Natural killer cell (primary cell): Measurements from ENCODE around the gene APOA1. TPM values are rescaled to one million over a fixed set of nuclear protein-coding genes. Genes with fewer than 3 reads are reported as not detected.

Source experiments
- ATAC-seq, 3 donors: fragments of 150-1000 bp in 2 of 3; fragments of 200-7000 bp in 1 of 3; cut with Tn5 transposase; 1 replicate in 1 of 3; 2 replicates in 2 of 3; pipeline ENCODE4 v1.10.0; 2021; ENCODE audit warnings: mild to moderate bottlenecking in 2 of 3, moderate library complexity in 2 of 3
- DNase-seq, 2 donors: peaks; one replicate each; pipeline versions ENCODE4 v3.0.0 to v3.0.0-alpha.2; 2013 to 2021; ENCODE audit warnings: mixed read lengths in 1 of 2
- H3K27ac ChIP-seq: one replicate; pipeline ENCODE4 v1.5.1; 2013; ENCODE audit warnings: mild to moderate bottlenecking, low read length
- H3K27me3 ChIP-seq: one replicate; pipeline ENCODE4 v1.6.1; 2013; ENCODE audit warnings: low read length; ENCODE audit not compliant: control insufficient read depth, insufficient read depth
- H3K36me3 ChIP-seq: one replicate; pipeline ENCODE4 v1.6.1; 2013; ENCODE audit warnings: low read length; ENCODE audit not compliant: control insufficient read depth, insufficient read depth
- H3K4me1 ChIP-seq: one replicate; pipeline ENCODE4 v1.6.1; 2013; ENCODE audit warnings: low read length; ENCODE audit not compliant: control insufficient read depth, insufficient read depth
- H3K4me3 ChIP-seq: one replicate; pipeline ENCODE4 v1.5.1; 2013; ENCODE audit warnings: low read length
- H3K9me3 ChIP-seq: one replicate; pipeline ENCODE4 v1.6.1; 2013; ENCODE audit warnings: low read length; ENCODE audit not compliant: control insufficient read depth, insufficient read depth
- H3K27ac Mint-ChIP-seq, 2 donors: one replicate each; pipeline ENCODE4 v1.8.0; 2022; ENCODE audit warnings: mild to moderate bottlenecking in 2 of 2, mixed read lengths in 2 of 2, moderate library complexity in 1 of 2
- H3K27me3 Mint-ChIP-seq, 2 donors: one replicate each; pipeline ENCODE4 v1.8.0; 2022; ENCODE audit warnings: low read depth in 2 of 2, mixed read lengths in 2 of 2
- H3K36me3 Mint-ChIP-seq: one replicate; pipeline ENCODE4 v1.8.0; 2022; ENCODE audit warnings: mixed read lengths
- H3K4me1 Mint-ChIP-seq, 2 donors: one replicate each; pipeline ENCODE4 v1.8.0; 2022; ENCODE audit warnings: mixed read lengths in 2 of 2
- H3K4me3 Mint-ChIP-seq: one replicate; pipeline ENCODE4 v1.8.0; 2022; ENCODE audit warnings: mild to moderate bottlenecking, moderate library complexity, mixed read lengths
- H3K9me3 Mint-ChIP-seq, 2 donors: one replicate each; pipeline ENCODE4 v1.8.0; 2022; ENCODE audit warnings: mixed read lengths in 2 of 2
- WGBS: methylation state at CpG from one replicate; pipeline ENCODE4 v1.1.7; 2013; ENCODE audit warnings: missing lambda C conversion rate; ENCODE audit not compliant: insufficient coverage; 5-methylcytosine and 5-hydroxymethylcytosine counted together
- intact Hi-C: fragments of 100-400 bp; cut with micrococcal nuclease; formaldehyde crosslinking; loops from one replicate; pipeline ENCODE4 v1.14.2; 2022
- total RNA-seq, 4 donors: library from RNA; stranded (reverse); fragments of 120-200 nt in 1 of 4; gene quantifications; one replicate each; pipeline versions ENCODE4 v1.2.3 to v1.2.4, GENCODE V29; 2013 to 2022
- TF ChIP-seq, protein P1 (sequence below): fragments of 200-600 bp; IDR thresholded peaks from one replicate; pipeline ENCODE4 v1.8.0; 2022; ENCODE audit warnings: antibody characterized with exemption

The APOA1 gene
- total RNA-seq, 3 donors from 2014 or later (not counting 1 experiment from before 2014, with no cell fraction given): 0.54 to 0.87 TPM; not detected in 1

DNA sequence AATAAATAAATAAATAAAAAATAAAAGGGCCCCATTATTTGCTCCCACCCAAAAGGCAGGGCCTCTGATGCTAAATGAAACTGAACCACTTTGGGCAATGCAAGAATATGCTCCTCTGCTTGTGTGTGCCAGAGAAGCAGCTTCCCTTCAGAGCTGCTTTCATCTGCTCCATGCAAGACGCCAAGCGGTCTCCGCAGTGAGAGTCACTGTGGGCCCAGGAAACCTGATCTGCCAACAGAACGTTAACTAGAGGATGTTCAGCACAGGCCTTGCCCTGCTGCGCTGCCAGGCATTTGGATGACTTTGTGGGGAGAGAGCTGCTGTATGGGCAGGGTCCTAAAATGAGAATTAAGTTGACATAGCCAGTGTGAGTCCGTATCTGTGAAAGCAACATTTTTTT lies 43.7 kb upstream of the APOA1 start:
- no peaks in the 10 kb centered on the region for H3K27me3 Mint-ChIP-seq
- no peak for ATAC-seq

DNA sequence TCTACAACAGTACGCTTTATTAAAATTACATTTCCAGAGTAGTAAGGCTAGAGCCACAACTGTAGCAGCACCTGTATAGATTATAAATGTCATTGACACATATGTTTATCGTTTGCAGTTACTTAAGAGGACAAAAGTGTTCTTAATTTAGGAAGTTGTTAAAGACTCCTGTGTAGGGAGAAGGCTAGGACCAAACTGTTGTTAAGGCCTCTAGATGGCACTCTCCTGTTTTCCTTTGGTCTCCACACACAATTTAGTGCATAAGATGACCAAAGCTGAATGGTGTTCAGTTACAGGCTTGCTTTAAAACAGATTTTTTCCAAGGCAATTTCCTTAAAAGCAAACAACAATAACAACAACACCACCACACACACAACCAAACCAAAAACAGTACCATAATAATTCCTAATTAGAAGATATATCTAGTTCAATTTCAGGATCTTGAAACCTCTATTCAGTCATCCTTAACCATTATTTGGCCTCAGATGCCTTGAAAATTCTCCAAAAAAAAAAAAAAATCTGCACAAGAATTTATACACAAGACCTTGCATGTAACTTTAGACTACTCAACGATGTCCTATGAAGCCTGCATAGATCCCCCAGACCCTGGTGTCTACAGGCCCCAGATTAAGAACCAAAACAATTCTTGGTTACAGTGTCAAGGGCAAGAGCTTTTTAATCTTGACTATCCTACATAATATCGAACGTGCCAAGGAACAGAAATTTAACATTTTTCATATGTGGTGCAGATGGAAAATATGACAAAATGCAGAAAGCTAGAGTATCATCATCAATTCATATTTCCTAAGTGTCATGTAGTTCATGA lies 42.6 kb upstream of the APOA1 start:
- Mint-ChIP-seq H3K9me3 (no peaks in the 10 kb centered on the region), H3K4me3 (no peak overlapping the region), H3K27ac (peak overlapping the region; percentile 4 to 62), H3K4me1 (peaks cover 7% of the 10 kb centered on the region in 2 donors), H3K36me3 (peaks cover 3% of the 10 kb centered on the region), H3K27me3 (no peaks in the 10 kb centered on the region)
- peak in 1 of 2 donors; percentile 78 for DNase-seq
- 66% methylated on average over 4 of the region's 5 CpGs for WGBS
- peak; percentile 82 to 85 (median 83) for ATAC-seq
- H3K27ac ChIP-seq: no peak overlapping the region
- no peaks in the 10 kb centered on the region for H3K9me3 ChIP-seq
- no peak overlapping the region for H3K4me3 ChIP-seq
- peaks cover 11% of the 10 kb centered on the region for H3K36me3 ChIP-seq
- TF ChIP-seq, protein P1, sequence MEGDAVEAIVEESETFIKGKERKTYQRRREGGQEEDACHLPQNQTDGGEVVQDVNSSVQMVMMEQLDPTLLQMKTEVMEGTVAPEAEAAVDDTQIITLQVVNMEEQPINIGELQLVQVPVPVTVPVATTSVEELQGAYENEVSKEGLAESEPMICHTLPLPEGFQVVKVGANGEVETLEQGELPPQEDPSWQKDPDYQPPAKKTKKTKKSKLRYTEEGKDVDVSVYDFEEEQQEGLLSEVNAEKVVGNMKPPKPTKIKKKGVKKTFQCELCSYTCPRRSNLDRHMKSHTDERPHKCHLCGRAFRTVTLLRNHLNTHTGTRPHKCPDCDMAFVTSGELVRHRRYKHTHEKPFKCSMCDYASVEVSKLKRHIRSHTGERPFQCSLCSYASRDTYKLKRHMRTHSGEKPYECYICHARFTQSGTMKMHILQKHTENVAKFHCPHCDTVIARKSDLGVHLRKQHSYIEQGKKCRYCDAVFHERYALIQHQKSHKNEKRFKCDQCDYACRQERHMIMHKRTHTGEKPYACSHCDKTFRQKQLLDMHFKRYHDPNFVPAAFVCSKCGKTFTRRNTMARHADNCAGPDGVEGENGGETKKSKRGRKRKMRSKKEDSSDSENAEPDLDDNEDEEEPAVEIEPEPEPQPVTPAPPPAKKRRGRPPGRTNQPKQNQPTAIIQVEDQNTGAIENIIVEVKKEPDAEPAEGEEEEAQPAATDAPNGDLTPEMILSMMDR: peak; percentile 68
- no peaks in the 10 kb centered on the region for H3K4me1 ChIP-seq
- intact Hi-C loops: loop anchor here (1.0 to 10.0 kb wide), 2 partner anchors 226 to 345 kb away; no protein-coding TSS in a partner anchor
- H3K27me3 ChIP-seq: no peaks in the 10 kb centered on the region

More for the DNA sequence above, 43.7 kb upstream of the APOA1 start:
- WGBS: 97% methylated on average over 6 of the region's 6 CpGs
- H3K4me1 ChIP-seq: no peaks in the 10 kb centered on the region
- Mint-ChIP-seq H3K36me3 (no peaks in the 10 kb centered on the region), H3K4me1 (peaks cover 7% of the 10 kb centered on the region in 2 donors), H3K9me3 (no peaks in the 10 kb centered on the region), H3K4me3 (no peak overlapping the region), H3K27ac (peak overlapping the region in 1 of 2 donors; percentile 38)
- DNase-seq: no peak
- peaks cover 2% of the 10 kb centered on the region for H3K36me3 ChIP-seq
- H3K4me3 ChIP-seq: no peak overlapping the region
- TF ChIP-seq, protein P1: no peak
- H3K9me3 ChIP-seq: no peaks in the 10 kb centered on the region
- no peaks in the 10 kb centered on the region for H3K27me3 ChIP-seq
- H3K27ac ChIP-seq: no peak overlapping the region
- intact Hi-C loops: loop anchor here (10.0 kb wide), 1 partner anchor 344 kb away; no protein-coding TSS in a partner anchor

DNA sequence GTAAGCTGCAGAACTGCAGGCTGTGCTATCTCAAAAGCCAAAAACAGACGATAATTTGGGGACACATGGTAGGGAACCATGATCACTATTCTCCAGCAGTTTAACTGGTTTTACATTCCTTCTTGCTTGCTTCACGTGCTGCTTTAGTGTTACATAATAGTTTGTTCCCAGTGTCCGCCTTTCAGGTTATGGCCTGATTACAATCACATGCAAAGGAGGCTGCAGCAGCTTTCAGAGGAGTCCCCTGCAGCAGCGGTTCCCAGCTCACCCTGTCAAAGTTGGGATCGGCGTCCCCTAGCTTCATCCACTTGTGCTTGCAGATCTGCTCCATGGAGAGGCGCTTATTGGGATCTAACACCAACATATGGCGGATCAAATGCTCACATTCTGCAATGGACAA lies 39.2 kb upstream of the APOA1 start:
- no peaks in the 10 kb centered on the region for H3K9me3 Mint-ChIP-seq
- WGBS: 98% methylated on average over 8 of the region's 8 CpGs
- no peak overlapping the region for H3K4me3 ChIP-seq
- intact Hi-C loops: no loop called here
- no peak overlapping the region for H3K27ac Mint-ChIP-seq
- ATAC-seq (no peak), DNase-seq (no peak)
- no peaks in the 10 kb centered on the region for H3K27me3 ChIP-seq
- peaks cover 7 to 9% of the 10 kb centered on the region in 2 donors for H3K4me1 Mint-ChIP-seq
- H3K27me3 Mint-ChIP-seq: no peaks in the 10 kb centered on the region
- H3K36me3 ChIP-seq: peaks cover 44% of the 10 kb centered on the region
- TF ChIP-seq, protein P1: no peak
- H3K9me3 ChIP-seq: no peaks in the 10 kb centered on the region
- H3K4me1 ChIP-seq: no peaks in the 10 kb centered on the region
- no peak overlapping the region for H3K4me3 Mint-ChIP-seq
- no peak overlapping the region for H3K27ac ChIP-seq
- H3K36me3 Mint-ChIP-seq: peaks cover 24% of the 10 kb centered on the region
